Head of caudate nucleus (tissue), 42 donors: ENCODE results near the gene LAPTM5.
"Not testable (repeated sequence)": the region's sequence is repeated elsewhere in the genome, so short reads cannot be mapped to it uniquely, and the experiment has no call there.

ENCODE experiments used
- DNase-seq, 42 donors: peaks; one replicate each; pipeline versions ENCODE4 v3.0.0 to v3.0.0-alpha.2; 2020 to 2021; ENCODE audit warnings: mixed read lengths in 7 of 42
- intact Hi-C: fragments of 100-400 bp; cut with DNase I; formaldehyde crosslinking; loops from one replicate; pipeline ENCODE4 v1.15.0; 2022

The LAPTM5 gene, protein sequence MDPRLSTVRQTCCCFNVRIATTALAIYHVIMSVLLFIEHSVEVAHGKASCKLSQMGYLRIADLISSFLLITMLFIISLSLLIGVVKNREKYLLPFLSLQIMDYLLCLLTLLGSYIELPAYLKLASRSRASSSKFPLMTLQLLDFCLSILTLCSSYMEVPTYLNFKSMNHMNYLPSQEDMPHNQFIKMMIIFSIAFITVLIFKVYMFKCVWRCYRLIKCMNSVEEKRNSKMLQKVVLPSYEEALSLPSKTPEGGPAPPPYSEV

DNA sequence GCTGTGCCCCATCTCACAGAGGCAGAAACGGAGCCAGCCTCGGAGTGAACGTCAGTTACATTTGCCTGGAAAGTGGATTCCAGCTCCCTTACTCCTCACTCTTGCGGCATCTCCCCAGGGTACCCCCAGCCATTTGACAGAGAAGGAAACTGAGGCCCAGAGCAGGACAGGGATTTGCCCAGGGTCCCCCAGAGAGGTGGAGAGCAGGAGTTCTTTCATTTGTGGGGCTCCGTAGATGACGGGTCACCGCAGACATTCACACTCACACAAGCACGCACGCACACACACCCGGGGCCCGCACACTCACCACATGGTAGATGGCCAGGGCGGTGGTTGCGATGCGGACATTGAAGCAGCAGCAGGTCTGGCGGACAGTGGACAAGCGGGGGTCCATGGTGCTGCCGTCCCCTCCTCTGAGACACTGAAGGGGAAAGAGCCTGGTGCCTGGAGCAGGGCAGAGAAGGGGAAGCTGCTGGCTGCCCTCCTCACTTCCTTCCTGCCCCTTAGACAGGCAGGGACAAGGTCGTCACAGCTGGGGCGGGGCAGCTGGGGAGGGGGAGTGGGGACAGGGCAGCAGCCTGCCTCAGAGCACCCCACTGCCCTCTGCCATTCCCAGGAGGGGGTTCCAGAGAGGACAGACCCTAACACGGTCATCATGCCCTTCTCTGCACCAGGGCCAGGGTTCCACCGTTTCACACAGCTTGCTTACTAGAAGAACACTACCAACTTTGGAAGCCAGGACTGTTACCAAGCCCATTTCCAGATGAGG is at the start of gene LAPTM5:
Gene LAPTM5 (minus strand): TSS at position 423 of the 769 bp plus-strand sequence. CDS start 29 bp downstream, at position 394.
- peak in 22 of 42 donors; percentile 23 to 65 (median 47) for DNase-seq
- intact Hi-C loops = no loop called here

DNA sequence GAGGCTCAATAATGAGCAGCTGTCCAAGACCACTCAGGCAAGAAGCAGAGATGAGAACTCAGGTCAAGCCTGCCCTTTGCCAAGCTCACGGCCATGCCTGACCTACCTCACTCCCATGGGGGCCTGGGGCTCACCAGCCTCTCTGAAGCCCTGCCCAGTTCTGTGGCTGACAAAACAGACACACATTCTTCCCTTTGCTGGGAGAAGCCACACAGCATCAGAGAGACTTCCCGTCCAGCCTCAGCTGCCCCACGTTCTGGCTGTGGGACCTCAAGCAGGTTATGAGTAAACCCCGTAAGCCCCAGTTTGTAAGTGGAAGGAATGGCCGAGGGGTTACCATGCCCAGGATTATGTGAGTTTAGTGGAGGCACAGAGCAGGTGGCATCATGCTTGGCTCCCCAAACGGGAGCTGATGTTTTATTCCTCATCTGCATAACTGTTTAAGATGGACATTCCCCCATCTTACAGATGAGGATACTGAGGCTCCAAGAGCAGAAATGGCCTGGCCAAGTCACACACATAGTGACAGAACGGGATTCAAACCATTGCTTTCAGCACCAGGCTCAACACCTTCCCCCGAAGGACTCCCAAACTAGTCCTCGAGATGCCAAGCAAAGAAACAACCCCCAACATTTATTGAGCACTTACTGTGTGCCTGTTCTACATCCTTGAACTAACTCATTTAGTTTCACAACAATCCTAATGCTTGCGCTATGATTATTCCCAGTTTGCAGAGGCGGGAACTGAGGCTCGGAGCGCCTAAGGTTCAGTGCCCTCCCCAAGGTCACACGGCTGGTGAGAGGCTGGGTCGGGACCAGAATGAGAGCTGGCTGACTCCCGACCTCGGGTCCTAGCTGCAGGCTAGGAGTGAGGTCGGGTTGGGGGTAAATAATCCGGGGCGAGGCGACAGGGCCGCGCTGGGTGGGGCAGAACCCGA is 49.1 kb upstream of the LAPTM5 start:
- intact Hi-C loops = no loop called here
- DNase-seq = no peak

DNA sequence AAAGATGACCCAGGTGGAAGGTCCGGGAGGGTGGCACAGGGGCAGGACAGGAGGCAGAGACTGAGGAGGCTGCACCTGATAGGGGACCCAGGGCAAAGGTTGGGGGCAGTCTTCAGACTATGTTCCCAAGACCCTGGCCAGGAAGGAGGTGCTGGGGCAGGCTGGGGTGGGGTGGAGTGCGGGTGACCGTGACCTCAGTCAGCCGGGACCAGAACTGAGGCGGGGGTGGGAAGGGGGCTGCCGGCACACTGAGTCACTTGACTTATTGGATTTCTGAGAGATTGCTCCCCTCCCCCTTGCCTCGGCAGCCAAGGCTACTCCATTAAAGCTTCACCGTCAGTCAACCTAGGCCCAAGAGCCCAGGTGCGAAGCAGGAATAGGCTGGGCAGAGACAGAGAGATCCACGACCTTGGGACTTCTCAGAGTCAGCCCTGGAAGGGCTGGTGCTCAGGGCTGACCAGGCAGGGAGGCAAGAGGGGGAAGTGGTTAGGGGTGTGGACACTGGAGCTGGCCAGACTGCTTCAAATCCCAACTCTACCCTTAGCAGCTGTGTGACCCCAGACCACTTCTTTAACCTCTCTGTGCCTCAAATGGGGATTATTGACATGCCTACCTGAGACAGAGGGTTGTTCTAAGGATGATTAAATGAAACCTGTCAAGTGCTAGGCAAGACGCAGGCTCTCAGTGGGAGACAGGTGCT is 47.9 kb upstream of the LAPTM5 start:
- DNase-seq = no peak
- intact Hi-C loops = no loop called here

DNA sequence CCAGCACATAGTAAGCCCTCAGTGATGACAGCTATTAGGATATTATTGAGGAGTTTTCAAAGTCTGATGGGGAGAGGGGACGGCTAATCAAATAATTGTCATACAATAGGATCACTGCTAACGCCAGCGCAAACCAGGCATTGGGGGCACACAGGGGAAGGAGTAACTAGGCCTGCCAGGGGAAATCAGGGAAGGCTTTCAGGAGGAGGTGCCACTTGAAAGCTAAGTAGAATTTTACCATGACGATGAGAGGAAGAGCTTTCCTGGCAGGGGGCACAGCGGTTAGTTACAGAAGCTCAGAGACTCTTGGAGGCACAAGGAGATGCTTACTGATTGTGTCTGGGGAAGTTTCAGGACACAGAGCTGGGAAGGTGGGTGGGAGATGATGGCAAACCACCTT is 47.2 kb upstream of the LAPTM5 start:
- DNase-seq = no peak
- intact Hi-C loops = no loop called here

DNA sequence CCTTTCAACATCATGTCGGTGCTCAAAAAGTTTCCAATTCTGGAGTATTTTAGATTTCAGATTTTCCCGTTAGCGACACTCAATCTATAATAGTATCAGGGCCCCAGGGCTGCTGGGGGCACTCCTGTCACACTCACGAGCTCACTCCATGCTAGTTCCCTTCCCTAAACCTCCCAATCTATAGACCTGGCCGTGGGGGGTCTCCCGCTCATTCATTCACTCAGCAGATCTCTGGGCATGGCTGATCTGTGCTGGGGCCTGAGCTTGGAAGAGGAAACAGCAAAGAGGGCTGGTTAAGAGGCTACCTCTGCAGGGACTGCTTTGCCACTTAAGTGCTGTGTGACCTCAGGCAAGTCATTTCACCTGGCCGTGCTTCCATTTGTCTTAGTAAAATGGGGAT is 46.8 kb upstream of the LAPTM5 start:
- intact Hi-C loops = no loop called here
- no peak for DNase-seq

DNA sequence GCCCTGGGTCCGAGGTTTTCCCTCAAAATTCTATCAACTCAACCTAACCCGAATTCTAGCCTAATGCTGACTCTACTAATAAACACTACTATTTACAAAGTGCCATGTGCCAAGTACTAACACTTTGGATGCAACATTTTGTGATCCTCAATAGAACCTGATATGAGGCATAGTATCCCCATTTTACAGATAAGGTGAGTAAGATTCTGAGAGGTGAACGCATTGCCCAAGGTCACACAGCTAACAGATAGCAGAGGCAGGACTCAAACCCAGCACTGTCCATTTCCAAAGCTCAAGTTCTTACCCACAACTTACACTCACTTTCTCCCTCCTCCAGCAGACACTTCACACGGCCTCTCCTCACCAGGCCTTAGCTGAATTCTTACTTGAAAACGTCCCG is 46.0 kb upstream of the LAPTM5 start:
- intact Hi-C loops = no loop called here
- DNase-seq = no peak

DNA sequence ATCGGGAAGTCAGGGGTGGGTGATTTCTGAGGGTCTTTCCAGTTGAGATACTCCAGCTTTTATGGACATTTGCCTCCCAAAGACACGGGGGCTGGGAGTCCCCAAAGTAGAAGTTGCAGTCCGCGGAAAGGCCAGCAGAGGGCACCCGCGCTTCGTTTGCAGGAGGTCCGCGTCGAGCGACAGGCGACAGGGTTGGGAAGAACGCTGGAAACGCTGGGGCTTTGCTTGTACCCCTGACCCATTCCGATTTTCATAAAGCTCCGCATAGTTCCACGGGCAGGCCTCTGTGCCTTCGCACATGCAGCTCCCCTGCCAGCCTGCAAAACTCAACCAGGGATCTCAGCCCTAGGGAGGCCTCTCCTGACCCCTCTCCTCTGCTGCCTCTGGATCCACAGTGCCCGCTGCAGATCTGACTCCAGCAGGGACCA is 44.2 kb upstream of the LAPTM5 start:
- DNase-seq = peak; percentile 76 to 98 (median 92)
- intact Hi-C loops = loop anchor here (1.0 kb wide), 1 partner anchor 110 kb away; no protein-coding TSS in a partner anchor

- no peak for DNase-seq
- intact Hi-C loops = no loop called here
Observed at GRCh38 chr1:30799233-30799511, 41.6 kb upstream of the LAPTM5 start.

- intact Hi-C loops = no loop called here
- DNase-seq = peak in 21 of 42 donors; percentile 37 to 72 (median 52)
Observed at GRCh38 chr1:30798389-30799232, 41.0 kb upstream of the LAPTM5 start.

DNA sequence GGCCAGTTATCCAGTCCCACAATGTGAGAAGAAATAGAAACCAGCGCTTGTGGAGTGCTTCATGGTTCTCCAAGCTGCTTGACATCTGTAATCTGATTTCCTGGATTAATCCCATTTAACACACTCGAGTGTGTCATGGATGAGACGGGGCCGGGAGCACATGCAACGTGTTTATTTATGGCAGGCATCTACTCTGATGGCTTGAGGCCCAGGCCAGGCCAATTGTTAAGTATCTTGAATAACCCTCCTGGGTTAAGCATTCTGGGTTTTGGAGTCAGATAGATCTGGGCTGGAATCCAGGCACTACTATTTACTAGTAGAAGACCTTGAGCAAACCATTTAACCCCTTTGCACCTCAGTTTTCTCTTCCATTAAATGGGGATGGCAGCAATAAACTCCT is 37.5 kb upstream of the LAPTM5 start:
- no peak for DNase-seq
- intact Hi-C loops = no loop called here

DNA sequence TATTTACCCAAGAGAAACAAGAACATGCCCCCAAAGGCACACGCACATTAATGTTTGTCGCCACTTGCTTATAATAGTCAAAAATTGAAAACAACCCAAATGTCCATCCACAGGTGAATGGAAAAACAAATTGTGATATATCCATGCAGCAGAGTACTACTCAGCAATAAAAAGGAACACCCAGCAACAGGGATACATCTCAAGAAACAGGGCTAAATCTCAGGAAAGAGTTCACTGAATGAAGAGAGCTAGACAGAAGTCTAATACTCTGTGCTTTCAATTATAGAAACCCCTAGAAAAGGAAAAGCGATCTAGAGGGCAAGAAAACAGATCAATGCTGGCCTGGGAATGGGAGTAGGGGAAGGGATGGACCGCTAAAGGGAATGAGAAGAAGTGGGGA is 36.7 kb upstream of the LAPTM5 start:
- intact Hi-C loops = no loop called here

GRCh38 chr1:30793209-30793608 is 35.6 kb upstream of the LAPTM5 start:
- intact Hi-C loops = no loop called here
- no peak for DNase-seq

More for the DNA sequence above, 36.7 kb upstream of the LAPTM5 start:
- DNase-seq = no peak

GRCh38 chr1:30791868-30792267 is 34.3 kb upstream of the LAPTM5 start:
- DNase-seq = no peak
- intact Hi-C loops = no loop called here

- no peak for DNase-seq
- intact Hi-C loops = no loop called here
Observed at GRCh38 chr1:30790850-30791778, 33.5 kb upstream of the LAPTM5 start.

- intact Hi-C loops, DNase-seq: not testable (repeated sequence)
Observed at GRCh38 chr1:30790256-30790525, 32.6 kb upstream of the LAPTM5 start.

DNA sequence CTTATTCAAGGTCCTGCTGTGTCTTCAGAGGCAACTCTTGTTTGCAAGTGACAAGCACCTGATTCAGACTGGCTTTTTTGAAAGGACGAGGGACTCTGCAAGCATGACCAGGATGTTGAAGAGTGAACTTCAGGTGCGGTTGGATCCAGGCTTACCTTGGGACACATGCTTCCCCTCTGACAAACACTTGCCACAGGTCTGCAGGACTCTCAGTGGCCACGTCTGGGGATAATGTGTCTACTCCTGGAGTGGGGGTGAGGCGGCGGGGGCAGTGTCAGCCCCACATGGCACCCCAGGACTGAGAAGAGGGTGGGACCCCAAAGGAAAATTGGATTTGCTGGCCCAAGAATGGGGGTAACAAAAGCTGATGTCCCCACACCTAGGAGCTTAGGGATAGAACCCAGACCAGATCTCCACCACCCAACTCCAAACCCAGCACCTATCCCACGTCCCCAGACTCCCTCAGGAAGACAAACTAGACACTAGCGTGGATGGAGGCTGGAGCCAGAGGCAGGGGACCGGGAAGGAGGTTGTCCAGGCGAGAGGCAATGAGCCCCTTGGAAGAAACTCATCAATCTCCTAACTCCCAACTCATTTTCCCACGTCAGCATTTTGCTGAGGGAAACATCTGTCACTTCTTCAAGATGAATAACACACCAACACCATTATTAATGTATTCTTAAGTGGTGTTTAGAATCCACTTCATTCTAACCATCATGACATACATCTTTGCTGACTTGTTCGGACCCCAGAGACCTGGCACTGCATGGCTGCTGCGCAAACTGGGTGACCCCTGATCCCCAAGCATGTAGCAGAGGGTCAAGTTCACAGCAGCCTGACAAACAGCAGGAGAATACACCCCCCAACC is 32.0 kb upstream of the LAPTM5 start:
- no peak for DNase-seq
- intact Hi-C loops = no loop called here
